Lower lobe of right lung (tissue), 2 donors: ENCODE results near the gene TMCC3. TPM values are rescaled to one million over a fixed set of nuclear protein-coding genes. Genes with fewer than 3 reads are reported as not detected.

Source experiments
- ATAC-seq, 2 donors: fragments of 200-7000 bp; cut with Tn5 transposase; one replicate each; pipeline ENCODE4 v1.9.1; 2020 to 2022; ENCODE audit warnings: mild to moderate bottlenecking in 2 of 2, moderate library complexity in 2 of 2
- DNase-seq: peaks from one replicate; pipeline ENCODE4 v3.0.0-alpha.2; 2020
- H3K27ac ChIP-seq: fragments of 200-600 bp; one replicate; pipeline ENCODE4 v1.8.0; 2022
- H3K27me3 ChIP-seq: fragments of 200-600 bp; one replicate; pipeline ENCODE4 v1.8.0; 2022; ENCODE audit warnings: low read depth
- H3K36me3 ChIP-seq: fragments of 200-600 bp; one replicate; pipeline ENCODE4 v1.8.0; 2022; ENCODE audit warnings: mild to moderate bottlenecking
- H3K4me1 ChIP-seq: fragments of 200-600 bp; one replicate; pipeline ENCODE4 v1.8.0; 2022
- H3K4me3 ChIP-seq: fragments of 200-600 bp; one replicate; pipeline ENCODE4 v1.8.0; 2022; ENCODE audit warnings: mild to moderate bottlenecking
- H3K9me3 ChIP-seq: fragments of 200-600 bp; one replicate; pipeline ENCODE4 v1.8.0; 2022
- intact Hi-C: fragments of 100-400 bp; cut with DNase I; formaldehyde crosslinking; loops from one replicate; pipeline ENCODE4 v1.11.0; 2022
- total RNA-seq: library from RNA; stranded (reverse); fragmentation: NEBNext Ultra II Directional; extraction: Animal tissue kit (Norgen Biotek cat#: 25700); gene quantifications from one replicate; pipeline ENCODE4 v1.2.1, GENCODE V29; 2021
- TF ChIP-seq, protein P1 (sequence below): fragments of 200-600 bp; IDR thresholded peaks from one replicate; pipeline ENCODE4 v1.8.0; 2022; ENCODE audit warnings: antibody characterized with exemption, mild to moderate bottlenecking
- donor health status: DM: no; HTN: yes; CAD: no; lungs with severe emphysema.

TMCC3 gene
- total RNA-seq, 1 donor from 2014 or later = 9.7 TPM

DNA sequence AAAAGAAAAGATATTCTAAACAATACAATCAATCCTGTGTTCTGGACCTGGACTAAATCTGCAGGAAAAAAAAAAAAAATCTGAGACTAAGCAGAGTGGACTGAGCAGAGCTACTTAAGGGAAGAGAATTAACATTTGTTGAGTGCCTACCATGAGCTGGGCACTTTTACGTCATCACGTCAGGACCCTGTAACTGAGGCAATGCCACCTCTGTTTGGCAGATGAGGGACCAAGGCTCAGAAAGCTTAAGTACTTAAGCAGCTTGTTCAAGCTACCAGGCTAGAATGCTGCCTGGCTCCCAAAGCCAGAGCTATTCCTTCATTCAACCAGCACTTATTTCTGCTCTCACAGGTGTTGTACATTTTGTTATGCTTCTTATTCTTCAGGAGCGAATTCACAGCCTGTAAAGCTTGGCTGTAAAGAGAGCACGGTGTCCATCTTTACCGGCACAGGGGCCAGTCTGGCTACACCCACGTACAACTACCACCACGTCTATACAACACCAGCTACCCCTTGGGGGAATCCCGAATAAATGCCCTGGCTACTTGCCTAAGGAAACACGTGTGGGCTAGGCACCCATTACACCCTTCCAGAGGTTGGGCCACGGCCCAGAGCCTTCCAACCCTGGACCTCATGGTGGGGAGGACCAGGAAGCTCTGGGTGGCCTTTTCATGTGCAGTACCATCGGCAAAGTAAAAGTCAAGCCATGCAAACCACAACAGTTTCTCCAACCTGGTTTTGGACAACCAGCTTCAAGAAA is 27.0 kb downstream of the TMCC3 start:
- no peak for ATAC-seq
- Histone ChIP-seq H3K4me1 (peaks cover 21% of the 10 kb centered on the region), H3K36me3 (no peaks in the 10 kb centered on the region), H3K9me3 (no peaks in the 10 kb centered on the region), H3K27me3 (no peaks in the 10 kb centered on the region), H3K4me3 (no peak overlapping the region), H3K27ac (no peak overlapping the region)
- intact Hi-C loops = no loop called here
- no peak for DNase-seq
- TF ChIP-seq, protein P1, sequence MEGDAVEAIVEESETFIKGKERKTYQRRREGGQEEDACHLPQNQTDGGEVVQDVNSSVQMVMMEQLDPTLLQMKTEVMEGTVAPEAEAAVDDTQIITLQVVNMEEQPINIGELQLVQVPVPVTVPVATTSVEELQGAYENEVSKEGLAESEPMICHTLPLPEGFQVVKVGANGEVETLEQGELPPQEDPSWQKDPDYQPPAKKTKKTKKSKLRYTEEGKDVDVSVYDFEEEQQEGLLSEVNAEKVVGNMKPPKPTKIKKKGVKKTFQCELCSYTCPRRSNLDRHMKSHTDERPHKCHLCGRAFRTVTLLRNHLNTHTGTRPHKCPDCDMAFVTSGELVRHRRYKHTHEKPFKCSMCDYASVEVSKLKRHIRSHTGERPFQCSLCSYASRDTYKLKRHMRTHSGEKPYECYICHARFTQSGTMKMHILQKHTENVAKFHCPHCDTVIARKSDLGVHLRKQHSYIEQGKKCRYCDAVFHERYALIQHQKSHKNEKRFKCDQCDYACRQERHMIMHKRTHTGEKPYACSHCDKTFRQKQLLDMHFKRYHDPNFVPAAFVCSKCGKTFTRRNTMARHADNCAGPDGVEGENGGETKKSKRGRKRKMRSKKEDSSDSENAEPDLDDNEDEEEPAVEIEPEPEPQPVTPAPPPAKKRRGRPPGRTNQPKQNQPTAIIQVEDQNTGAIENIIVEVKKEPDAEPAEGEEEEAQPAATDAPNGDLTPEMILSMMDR = no peak

DNA sequence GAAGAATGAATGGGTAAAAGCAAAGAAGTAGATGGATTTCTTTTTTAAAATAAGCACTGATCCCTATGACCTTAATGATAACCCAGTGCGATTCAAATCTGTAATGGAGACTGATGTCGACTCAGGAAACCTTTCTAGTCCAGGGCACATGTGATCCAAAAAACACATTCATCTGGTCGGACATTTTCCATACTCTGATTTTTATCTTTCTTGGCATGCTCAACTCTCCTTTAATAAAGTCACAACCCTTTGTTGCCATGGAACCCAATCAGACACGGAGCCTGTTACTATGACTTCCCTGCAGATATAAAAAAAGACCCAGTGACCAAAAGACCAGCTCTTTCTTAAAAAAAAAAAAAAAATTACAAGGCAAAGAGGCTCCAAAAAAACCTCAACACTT is 27.9 kb downstream of the TMCC3 start:
- Histone ChIP-seq H3K27ac (peak overlapping the region; percentile 56), H3K27me3 (no peaks in the 10 kb centered on the region), H3K9me3 (no peaks in the 10 kb centered on the region), H3K4me1 (peaks cover 21% of the 10 kb centered on the region), H3K4me3 (peak overlapping the region; percentile 27), H3K36me3 (no peaks in the 10 kb centered on the region)
- DNase-seq = no peak
- ATAC-seq = no peak
- intact Hi-C loops = no loop called here
- TF ChIP-seq, protein P1 = no peak

DNA sequence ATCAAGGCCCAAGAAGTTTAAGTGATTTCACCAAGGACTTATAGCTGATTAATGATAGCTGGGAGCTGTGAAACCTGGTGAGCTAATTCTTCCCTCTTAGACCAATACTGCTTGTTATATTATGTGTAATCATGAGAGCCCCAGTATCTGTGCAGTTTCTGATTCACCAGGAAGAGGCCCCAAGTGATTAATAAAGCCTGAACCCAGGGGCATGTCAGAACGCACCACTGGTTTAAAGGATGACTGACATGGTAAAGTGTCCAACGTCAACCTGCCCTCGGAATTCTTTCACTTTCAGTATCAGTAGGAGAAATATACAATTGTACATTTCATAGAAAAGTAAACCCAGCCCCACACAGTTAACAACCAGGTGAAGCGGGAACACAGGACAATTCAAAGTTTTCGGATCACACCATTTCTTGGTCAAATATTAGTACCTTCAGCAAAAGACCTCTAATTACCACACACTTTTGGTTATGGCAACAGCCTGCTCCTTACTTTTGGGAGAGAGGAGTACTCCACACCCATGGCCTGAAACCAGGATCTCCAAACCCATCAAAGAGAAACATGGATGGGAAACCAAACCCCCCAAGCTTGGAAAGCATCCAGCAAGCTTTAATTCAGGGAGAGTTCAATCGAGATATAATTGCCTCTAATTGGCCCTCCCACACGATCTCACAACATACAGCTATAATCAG is 28.5 kb downstream of the TMCC3 start:
- H3K36me3 ChIP-seq = no peaks in the 10 kb centered on the region
- no peaks in the 10 kb centered on the region for H3K27me3 ChIP-seq
- peak overlapping the region; percentile 27 for H3K4me3 ChIP-seq
- DNase-seq (no peak), ATAC-seq (peak; percentile 68 to 94)
- H3K4me1 ChIP-seq = peaks cover 25% of the 10 kb centered on the region
- peak overlapping the region; percentile 56 for H3K27ac ChIP-seq
- TF ChIP-seq, protein P1 = no peak
- H3K9me3 ChIP-seq = no peaks in the 10 kb centered on the region
- intact Hi-C loops = no loop called here

DNA sequence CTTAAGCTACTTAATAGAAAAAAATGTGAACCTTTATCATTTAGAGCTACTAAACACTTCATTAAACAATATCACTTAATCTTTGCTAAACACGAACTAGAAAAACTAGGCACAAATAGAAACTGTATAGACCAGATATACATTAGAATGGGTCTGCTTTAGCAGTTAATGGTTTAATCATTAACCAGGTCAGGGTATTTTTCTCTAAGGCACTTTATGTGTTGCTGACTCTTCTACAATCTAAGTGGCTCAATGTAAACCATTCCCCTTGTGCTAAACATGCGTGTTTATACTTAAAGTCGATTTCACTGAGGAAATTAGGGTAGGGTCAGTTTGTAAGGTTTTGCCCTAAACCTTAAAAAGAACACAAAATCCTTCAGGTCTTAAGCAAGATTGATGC is 29.7 kb downstream of the TMCC3 start:
- ATAC-seq (no peak), DNase-seq (no peak)
- intact Hi-C loops = no loop called here
- Histone ChIP-seq H3K36me3 (no peaks in the 10 kb centered on the region), H3K4me1 (peaks cover 37% of the 10 kb centered on the region), H3K4me3 (no peak overlapping the region), H3K9me3 (no peaks in the 10 kb centered on the region), H3K27me3 (no peaks in the 10 kb centered on the region), H3K27ac (no peak overlapping the region)
- TF ChIP-seq, protein P1 = no peak

DNA sequence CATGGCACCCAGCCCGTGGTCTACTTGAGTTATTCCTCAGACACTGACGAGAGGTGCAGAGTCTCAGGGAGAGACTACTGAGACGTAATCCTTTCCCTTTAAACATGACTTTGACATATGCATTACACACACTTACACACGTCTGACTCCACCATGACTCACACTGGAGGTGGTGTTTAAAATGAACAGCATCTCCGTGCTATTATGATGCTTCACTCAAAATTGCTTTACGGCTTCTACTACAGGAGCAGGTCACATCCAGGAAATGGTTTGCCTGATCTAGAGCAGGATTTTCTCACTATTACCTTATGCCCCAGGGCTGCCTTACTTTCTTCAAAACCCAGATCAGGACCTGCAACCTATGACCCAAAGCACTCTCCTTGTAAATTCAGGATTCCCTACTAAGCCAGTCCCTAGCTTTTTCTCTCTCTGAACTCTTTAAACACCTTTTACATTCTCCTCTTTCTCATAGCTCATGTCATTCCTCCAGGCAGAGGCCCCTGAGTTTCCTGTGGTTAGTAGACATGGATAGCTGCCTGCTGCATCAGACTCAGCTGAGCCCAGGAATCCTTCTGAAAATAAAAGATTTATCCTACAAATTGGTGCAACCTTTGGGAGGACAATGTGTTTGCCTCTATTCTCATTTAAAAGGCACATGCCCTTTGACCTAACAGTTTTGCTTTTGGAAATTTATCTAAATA is 31.2 kb downstream of the TMCC3 start:
- intact Hi-C loops = no loop called here
- Histone ChIP-seq H3K27me3 (no peaks in the 10 kb centered on the region), H3K4me3 (no peak overlapping the region), H3K36me3 (no peaks in the 10 kb centered on the region), H3K27ac (no peak overlapping the region), H3K4me1 (peaks cover 47% of the 10 kb centered on the region), H3K9me3 (no peaks in the 10 kb centered on the region)
- TF ChIP-seq, protein P1 = no peak
- DNase-seq = no peak
- ATAC-seq = no peak
